OCI-LY7 (cell line): ENCODE data around the gene DNAL4. TPM values are rescaled to one million over a fixed set of nuclear protein-coding genes. Genes with fewer than 3 reads are reported as not detected.

ENCODE experiments used
- BruUV-seq: library from RNA; stranded (reverse); fragments of 400-500 nt; replicated peaks from 2 replicates; lab custom pipeline; 2021; lab: Mats Ljungman, UMichigan
- CTCF ChIA-PET: fragments of 300-600 bp; sonication (Branson Sonifier 250); formaldehyde crosslinking; loops from one replicate; lab custom pipeline; 2022; ENCODE audit warnings: antibody characterized with exemption; ENCODE audit not compliant: unreplicated experiment; lab: Charles Lee
- POLR2A ChIA-PET: fragments of 300-600 bp; sonication (Branson Sonifier 250); formaldehyde crosslinking; loops from one replicate; lab custom pipeline; 2022; ENCODE audit warnings: antibody characterized with exemption; lab: Charles Lee
- DNase-seq: peaks from one replicate; pipeline ENCODE4 v3.0.0-alpha.2; 2015; ENCODE audit warnings: low spot score
- H2AFZ ChIP-seq: fragments of 200-600 bp; sonication (generic), shearing (Covaris generic); 2 replicates; pipeline ENCODE4 v1.6.1; 2014; ENCODE audit warnings: mild to moderate bottlenecking, antibody characterized with exemption, low read length, moderate library complexity
- H3K27ac ChIP-seq: fragments of 200-600 bp; sonication (generic); 2 replicates; pipeline ENCODE4 v1.5.1; 2014; ENCODE audit warnings: mixed run types, low read depth, mild to moderate bottlenecking, moderate library complexity, low read length, inconsistent platforms; ENCODE audit not compliant: poor library complexity, severe bottlenecking
- H3K36me3 ChIP-seq: fragments of 200-600 bp; sonication (generic); 2 replicates; pipeline ENCODE4 v1.6.1; 2014; ENCODE audit warnings: mild to moderate bottlenecking, antibody characterized with exemption, low read length, moderate library complexity, mixed read lengths; ENCODE audit not compliant: insufficient read depth
- H3K4me1 ChIP-seq: fragments of 200-600 bp; sonication (generic); 2 replicates; pipeline ENCODE4 v1.5.1; 2014; ENCODE audit warnings: mild to moderate bottlenecking, low read length; ENCODE audit not compliant: insufficient read depth, poor library complexity, severe bottlenecking
- H3K4me2 ChIP-seq: fragments of 200-600 bp; sonication (generic); 2 replicates; pipeline ENCODE4 v1.6.1; 2014; ENCODE audit warnings: mild to moderate bottlenecking, low read length
- H3K4me3 ChIP-seq: fragments of 200-600 bp; sonication (generic); 2 replicates; pipeline ENCODE4 v1.5.1; 2014; ENCODE audit warnings: mild to moderate bottlenecking, low read depth, low read length; ENCODE audit not compliant: poor library complexity, severe bottlenecking
- H3K79me2 ChIP-seq: fragments of 200-600 bp; sonication (generic); 2 replicates; pipeline ENCODE4 v1.6.1; 2016; ENCODE audit warnings: low read depth, mild to moderate bottlenecking, low read length, moderate library complexity, mixed read lengths; ENCODE audit not compliant: insufficient read depth
- H3K9me2 ChIP-seq: fragments of 200-600 bp; sonication (generic); 2 replicates; pipeline ENCODE4 v1.6.1; 2016; ENCODE audit warnings: mild to moderate bottlenecking, low read length, mixed read lengths; ENCODE audit not compliant: insufficient read depth
- H3K9me3 ChIP-seq: fragments of 200-600 bp; sonication (generic); 2 replicates; pipeline ENCODE4 v1.6.1; 2014; ENCODE audit warnings: mild to moderate bottlenecking, mixed run types, low read length, mixed read lengths
- H4K20me1 ChIP-seq: fragments of 200-600 bp; sonication (generic); 2 replicates; pipeline ENCODE4 v1.6.1; 2014; ENCODE audit warnings: mild to moderate bottlenecking, antibody characterized with exemption, low read length, moderate library complexity, mixed read lengths; ENCODE audit not compliant: insufficient read depth
- CTCF ChIP-seq: fragments of 200-600 bp; sonication (generic); conservative IDR thresholded peaks from 2 replicates; pipeline ENCODE4 v1.5.1; 2014; ENCODE audit warnings: mild to moderate bottlenecking, antibody characterized with exemption, low read length, moderate library complexity, mixed read lengths
- EZH2phosphoT487 ChIP-seq: fragments of 200-600 bp; sonication (generic); IDR thresholded peaks from 2 replicates; pipeline ENCODE4 v1.6.1; 2018; ENCODE audit warnings: low read depth, borderline replicate concordance, mild to moderate bottlenecking, mixed run types, antibody characterized with exemption, low read length, moderate library complexity, mixed read lengths
- intact Hi-C: fragments of 100-400 bp; cut with micrococcal nuclease; formaldehyde crosslinking; loops from one replicate; pipeline ENCODE4 v1.10.0; 2022; ENCODE audit not compliant: unreplicated experiment
- total RNA-seq, 2 experiments: library from RNA; depleted of rRNA in 1 of 2; stranded (reverse); fragments of >200 nt in 1 of 2; shearing (Covaris generic) in 1 of 2; gene quantifications; 2 replicates each; pipeline ENCODE4 v1.2.3, GENCODE V29; 2014 to 2022

DNAL4 gene
- total RNA-seq, 2 experiments from 2014 or later = 6.6 to 7.1 TPM

GRCh38 chr22:38792833-38793232 is 1.1 kb downstream of the DNAL4 start:
- TSS peak; percentile 83 for BruUV-seq
- DNase-seq = no peak
- H3K79me2 ChIP-seq = no peaks in the 10 kb centered on the region
- TF ChIP-seq CTCF = no peak
- no peak for TF ChIP-seq EZH2phosphoT487
- peaks cover 14% of the 10 kb centered on the region for H3K4me1 ChIP-seq
- CTCF ChIA-PET = no interaction called here
- H3K36me3 ChIP-seq = no peaks in the 10 kb centered on the region
- no peak overlapping the region for H3K27ac ChIP-seq
- no peaks in the 10 kb centered on the region for H3K9me3 ChIP-seq
- intact Hi-C loops = no loop called here
- POLR2A ChIA-PET = no interaction called here
- peak overlapping the region; percentile 69 for H3K4me2 ChIP-seq
- no peaks in the 10 kb centered on the region for H4K20me1 ChIP-seq
- no peaks in the 10 kb centered on the region for H3K9me2 ChIP-seq
- no peak overlapping the region for H2AFZ ChIP-seq
- H3K4me3 ChIP-seq = peak overlapping the region; percentile 73

GRCh38 chr22:38789606-38790005 is 4.3 kb downstream of the DNAL4 start:
- Histone ChIP-seq H3K4me3 (no peak overlapping the region), H3K79me2 (no peaks in the 10 kb centered on the region), H3K27ac (no peak overlapping the region), H3K9me2 (no peaks in the 10 kb centered on the region), H3K36me3 (no peaks in the 10 kb centered on the region), H3K9me3 (no peaks in the 10 kb centered on the region), H4K20me1 (no peaks in the 10 kb centered on the region), H3K4me2 (no peak overlapping the region), H3K4me1 (peaks cover 13% of the 10 kb centered on the region), H2AFZ (no peak overlapping the region)
- ChIA-PET POLR2A (no interaction called here), CTCF (no interaction called here)
- no peak for DNase-seq
- TF ChIP-seq EZH2phosphoT487 (no peak), CTCF (no peak)
- intact Hi-C loops = no loop called here
- no TSS peak for BruUV-seq

DNA sequence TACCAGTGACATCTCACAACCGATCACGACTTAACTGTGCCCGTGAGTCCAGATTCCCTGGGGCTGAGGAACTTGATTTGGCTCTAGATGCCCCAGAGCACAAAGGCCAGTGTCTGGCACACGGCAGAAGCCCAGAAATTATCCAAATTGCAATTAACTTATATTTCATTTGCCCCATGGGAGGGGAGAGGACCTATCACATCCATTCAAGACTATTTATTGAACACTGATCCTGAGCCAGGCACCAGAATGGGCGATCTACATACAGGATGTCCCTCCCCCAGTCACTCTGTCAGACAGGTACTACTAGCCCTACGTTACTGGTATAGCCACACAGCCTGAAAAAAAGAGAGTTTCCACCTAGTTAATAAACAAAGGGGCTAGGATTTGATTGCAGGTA is 5.1 kb downstream of the DNAL4 start:
- ChIA-PET CTCF (no interaction called here), POLR2A (no interaction called here)
- Histone ChIP-seq H3K79me2 (no peaks in the 10 kb centered on the region), H3K4me3 (no peak overlapping the region), H3K9me2 (no peaks in the 10 kb centered on the region), H2AFZ (no peak overlapping the region), H4K20me1 (no peaks in the 10 kb centered on the region), H3K4me2 (no peak overlapping the region), H3K4me1 (peaks cover 8% of the 10 kb centered on the region), H3K27ac (no peak overlapping the region), H3K36me3 (no peaks in the 10 kb centered on the region), H3K9me3 (no peaks in the 10 kb centered on the region)
- DNase-seq = no peak
- TF ChIP-seq EZH2phosphoT487 (no peak), CTCF (no peak)
- BruUV-seq = no TSS peak
- intact Hi-C loops = no loop called here
